Measurements from ENCODE around the gene ITGA1. TPM values are rescaled to one million over a fixed set of nuclear protein-coding genes. Genes with fewer than 3 reads are reported as not detected.
A peak's percentile ranks its signal among the peaks of the same experiment; 100 is the strongest.

The ITGA1 gene
- total and polyA plus RNA-seq, 4 donors, result 24.2 to 187 (median 48.5) TPM

DNA sequence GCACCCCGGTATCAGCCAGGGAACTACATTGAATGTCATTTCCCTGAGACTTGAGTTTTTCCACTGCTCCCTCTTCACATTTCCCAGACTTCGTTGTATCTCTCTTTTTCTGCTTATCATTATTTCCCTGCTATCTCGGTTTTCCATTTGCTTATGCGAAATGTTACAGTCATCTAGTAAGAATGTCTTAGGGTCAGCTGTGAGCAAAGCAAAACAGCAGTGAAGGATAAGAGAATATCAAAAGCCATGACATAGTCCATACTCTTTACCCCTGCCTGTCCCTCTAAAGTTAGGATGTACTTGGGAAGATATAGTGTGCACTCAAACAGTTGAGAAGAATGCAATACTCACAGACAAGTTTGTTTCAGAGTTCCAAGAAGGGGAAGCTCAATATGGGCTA lies 88.7 kb downstream of the ITGA1 start:
- WGBS, result 82% methylated on average over 4 of the region's 4 CpGs

DNA sequence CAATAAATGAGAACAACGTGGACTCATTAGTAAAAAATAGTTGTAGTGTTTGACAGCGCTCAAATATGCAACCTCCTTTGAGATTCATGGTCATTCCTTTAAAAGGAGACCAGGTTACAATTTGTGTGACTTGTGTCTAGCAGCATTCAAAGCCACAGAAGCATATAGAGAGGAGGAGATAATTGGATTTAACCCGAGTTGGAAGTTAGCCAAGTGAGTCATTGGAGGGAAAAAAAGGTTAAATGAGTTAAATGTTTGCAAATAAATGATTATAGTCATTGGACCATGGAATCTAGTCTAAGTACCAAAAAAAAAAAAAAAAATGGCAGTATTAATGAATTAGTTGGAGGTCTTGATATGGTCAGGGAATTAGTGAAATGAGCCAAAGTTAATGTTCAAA lies 90.9 kb downstream of the ITGA1 start:
- DNase-seq (ENCODE audit: low spot score), result no peak
- Histone ChIP-seq H3K9ac (ENCODE audit: low read depth in 1 of 2, low read length in 2 of 2) (no peak overlapping the region), H3K4me1 (ENCODE audit: control insufficient read depth in 4 of 4, insufficient read depth in 4 of 4, low read length in 3 of 4) (peaks cover 0 to 3% (median under 1%) of the 10 kb centered on the region in 4 donors), H3K36me3 (ENCODE audit: control insufficient read depth in 4 of 4, insufficient read depth in 3 of 4, low read depth in 1 of 4, low read length in 3 of 4) (peaks cover 0 to 12% (median 8%) of the 10 kb centered on the region in 4 donors), H3K4me3 (ENCODE audit: low read depth in 1 of 3, low read length in 3 of 3) (no peak overlapping the region), H3K27ac (ENCODE audit: low read depth in 1 of 2, low read length in 2 of 2) (no peak overlapping the region), H3K9me3 (ENCODE audit: control insufficient read depth in 4 of 4, low read length in 3 of 4) (peaks cover 0 to 2% (median 0%) of the 10 kb centered on the region in 4 donors), H3K27me3 (ENCODE audit: control insufficient read depth in 4 of 4, insufficient read depth in 4 of 4, low read length in 3 of 4) (no peaks in the 10 kb centered on the region)
- peak in 1 of 2 donors; percentile 41 for TF ChIP-seq JUND (IDR thresholded peaks at IDR 0.05)
- TF ChIP-seq HNF4A (conservative IDR thresholded peaks at IDR 0.05), result peak; percentile 10 to 63
- no peak for TF ChIP-seq SP1 (IDR thresholded peaks at IDR 0.05)
- TF ChIP-seq NR2F2 (IDR thresholded peaks at IDR 0.05), result no peak
- WGBS, result 86% methylated on average over 3 of the region's 3 CpGs

More for the DNA sequence above, 88.7 kb downstream of the ITGA1 start:
- peak in 1 of 2 donors; percentile 20 for TF ChIP-seq RAD21 (IDR thresholded peaks at IDR 0.05)
- TF ChIP-seq, protein P1, sequence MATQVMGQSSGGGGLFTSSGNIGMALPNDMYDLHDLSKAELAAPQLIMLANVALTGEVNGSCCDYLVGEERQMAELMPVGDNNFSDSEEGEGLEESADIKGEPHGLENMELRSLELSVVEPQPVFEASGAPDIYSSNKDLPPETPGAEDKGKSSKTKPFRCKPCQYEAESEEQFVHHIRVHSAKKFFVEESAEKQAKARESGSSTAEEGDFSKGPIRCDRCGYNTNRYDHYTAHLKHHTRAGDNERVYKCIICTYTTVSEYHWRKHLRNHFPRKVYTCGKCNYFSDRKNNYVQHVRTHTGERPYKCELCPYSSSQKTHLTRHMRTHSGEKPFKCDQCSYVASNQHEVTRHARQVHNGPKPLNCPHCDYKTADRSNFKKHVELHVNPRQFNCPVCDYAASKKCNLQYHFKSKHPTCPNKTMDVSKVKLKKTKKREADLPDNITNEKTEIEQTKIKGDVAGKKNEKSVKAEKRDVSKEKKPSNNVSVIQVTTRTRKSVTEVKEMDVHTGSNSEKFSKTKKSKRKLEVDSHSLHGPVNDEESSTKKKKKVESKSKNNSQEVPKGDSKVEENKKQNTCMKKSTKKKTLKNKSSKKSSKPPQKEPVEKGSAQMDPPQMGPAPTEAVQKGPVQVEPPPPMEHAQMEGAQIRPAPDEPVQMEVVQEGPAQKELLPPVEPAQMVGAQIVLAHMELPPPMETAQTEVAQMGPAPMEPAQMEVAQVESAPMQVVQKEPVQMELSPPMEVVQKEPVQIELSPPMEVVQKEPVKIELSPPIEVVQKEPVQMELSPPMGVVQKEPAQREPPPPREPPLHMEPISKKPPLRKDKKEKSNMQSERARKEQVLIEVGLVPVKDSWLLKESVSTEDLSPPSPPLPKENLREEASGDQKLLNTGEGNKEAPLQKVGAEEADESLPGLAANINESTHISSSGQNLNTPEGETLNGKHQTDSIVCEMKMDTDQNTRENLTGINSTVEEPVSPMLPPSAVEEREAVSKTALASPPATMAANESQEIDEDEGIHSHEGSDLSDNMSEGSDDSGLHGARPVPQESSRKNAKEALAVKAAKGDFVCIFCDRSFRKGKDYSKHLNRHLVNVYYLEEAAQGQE (IDR thresholded peaks at IDR 0.05), result no peak
- peak; percentile 30 to 37 for TF ChIP-seq RXRA (IDR thresholded peaks at IDR 0.05)
- TF ChIP-seq SP1 (IDR thresholded peaks at IDR 0.05), result peak; percentile 17
- TF ChIP-seq EGR1 (IDR thresholded peaks at IDR 0.05; ENCODE audit: low read depth in 2 of 2), result no peak
- TF ChIP-seq JUND (IDR thresholded peaks at IDR 0.05), result peak; percentile 69 to 88
- TF ChIP-seq NR2F2 (IDR thresholded peaks at IDR 0.05), result peak; percentile 91
- H3K9ac ChIP-seq (ENCODE audit: low read depth in 1 of 2, low read length in 2 of 2), result no peak overlapping the region
- H3K9me3 ChIP-seq (ENCODE audit: control insufficient read depth in 4 of 4, low read length in 3 of 4), result peaks cover 0 to 2% (median 0%) of the 10 kb centered on the region in 4 donors
- H3K36me3 ChIP-seq (ENCODE audit: control insufficient read depth in 4 of 4, insufficient read depth in 3 of 4, low read depth in 1 of 4, low read length in 3 of 4), result peaks cover 0 to 7% (median 3%) of the 10 kb centered on the region in 4 donors
- H3K27ac ChIP-seq (ENCODE audit: low read depth in 1 of 2, low read length in 2 of 2), result peak overlapping the region; percentile 15 to 19
- DNase-seq (ENCODE audit: low spot score), result no peak
- H3K27me3 ChIP-seq (ENCODE audit: control insufficient read depth in 4 of 4, insufficient read depth in 4 of 4, low read length in 3 of 4), result no peaks in the 10 kb centered on the region
- no peak overlapping the region for H3K4me3 ChIP-seq (ENCODE audit: low read depth in 1 of 3, low read length in 3 of 3)
- peaks cover 0 to 3% (median 0%) of the 10 kb centered on the region in 4 donors for H3K4me1 ChIP-seq (ENCODE audit: control insufficient read depth in 4 of 4, insufficient read depth in 4 of 4, low read length in 3 of 4)

DNA sequence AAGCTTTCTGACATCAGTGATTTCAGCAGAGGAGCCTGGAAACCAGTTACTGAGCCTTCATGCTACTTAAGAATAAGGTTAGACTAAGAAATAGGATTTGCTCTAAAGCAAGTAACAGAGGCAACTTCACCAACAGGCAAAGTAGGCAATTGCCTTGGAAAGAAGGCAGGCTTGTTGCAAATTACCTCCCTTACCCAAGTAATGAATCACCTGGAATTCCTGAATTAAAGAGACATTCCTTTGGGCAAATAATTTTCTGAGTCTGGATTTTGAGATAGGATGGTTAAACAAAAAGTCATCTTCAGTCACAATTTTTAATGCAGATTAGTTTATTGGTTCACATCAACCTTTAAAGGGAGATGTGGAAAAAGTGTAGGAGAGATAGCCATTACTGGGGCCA lies 92.8 kb downstream of the ITGA1 start:
- Histone ChIP-seq H3K9me3 (ENCODE audit: control insufficient read depth in 4 of 4, low read length in 3 of 4) (no peaks in the 10 kb centered on the region), H3K4me3 (ENCODE audit: low read depth in 1 of 3, low read length in 3 of 3) (no peak overlapping the region), H3K9ac (ENCODE audit: low read depth in 1 of 2, low read length in 2 of 2) (no peak overlapping the region), H3K27ac (ENCODE audit: low read depth in 1 of 2, low read length in 2 of 2) (no peak overlapping the region), H3K36me3 (ENCODE audit: control insufficient read depth in 4 of 4, insufficient read depth in 3 of 4, low read depth in 1 of 4, low read length in 3 of 4) (peaks cover 0 to 12% (median 5%) of the 10 kb centered on the region in 4 donors), H3K27me3 (ENCODE audit: control insufficient read depth in 4 of 4, insufficient read depth in 4 of 4, low read length in 3 of 4) (no peaks in the 10 kb centered on the region), H3K4me1 (ENCODE audit: control insufficient read depth in 4 of 4, insufficient read depth in 4 of 4, low read length in 3 of 4) (peaks cover 0 to 3% (median under 1%) of the 10 kb centered on the region in 4 donors)
- no peak for DNase-seq (ENCODE audit: low spot score)
- TF ChIP-seq, protein P2, sequence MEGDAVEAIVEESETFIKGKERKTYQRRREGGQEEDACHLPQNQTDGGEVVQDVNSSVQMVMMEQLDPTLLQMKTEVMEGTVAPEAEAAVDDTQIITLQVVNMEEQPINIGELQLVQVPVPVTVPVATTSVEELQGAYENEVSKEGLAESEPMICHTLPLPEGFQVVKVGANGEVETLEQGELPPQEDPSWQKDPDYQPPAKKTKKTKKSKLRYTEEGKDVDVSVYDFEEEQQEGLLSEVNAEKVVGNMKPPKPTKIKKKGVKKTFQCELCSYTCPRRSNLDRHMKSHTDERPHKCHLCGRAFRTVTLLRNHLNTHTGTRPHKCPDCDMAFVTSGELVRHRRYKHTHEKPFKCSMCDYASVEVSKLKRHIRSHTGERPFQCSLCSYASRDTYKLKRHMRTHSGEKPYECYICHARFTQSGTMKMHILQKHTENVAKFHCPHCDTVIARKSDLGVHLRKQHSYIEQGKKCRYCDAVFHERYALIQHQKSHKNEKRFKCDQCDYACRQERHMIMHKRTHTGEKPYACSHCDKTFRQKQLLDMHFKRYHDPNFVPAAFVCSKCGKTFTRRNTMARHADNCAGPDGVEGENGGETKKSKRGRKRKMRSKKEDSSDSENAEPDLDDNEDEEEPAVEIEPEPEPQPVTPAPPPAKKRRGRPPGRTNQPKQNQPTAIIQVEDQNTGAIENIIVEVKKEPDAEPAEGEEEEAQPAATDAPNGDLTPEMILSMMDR (IDR thresholded peaks at IDR 0.05; ENCODE audit: low read depth, low read length, missing input control), result no peak
- TF ChIP-seq YY1 (IDR thresholded peaks at IDR 0.05), result no peak
- no peak for TF ChIP-seq FOXA2 (IDR thresholded peaks at IDR 0.05)
- no peak for TF ChIP-seq SP1 (IDR thresholded peaks at IDR 0.05)
- TF ChIP-seq JUND (IDR thresholded peaks at IDR 0.05), result no peak
- TF ChIP-seq, protein P3, sequence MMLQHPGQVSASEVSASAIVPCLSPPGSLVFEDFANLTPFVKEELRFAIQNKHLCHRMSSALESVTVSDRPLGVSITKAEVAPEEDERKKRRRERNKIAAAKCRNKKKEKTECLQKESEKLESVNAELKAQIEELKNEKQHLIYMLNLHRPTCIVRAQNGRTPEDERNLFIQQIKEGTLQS (IDR thresholded peaks at IDR 0.05), result no peak
- TF ChIP-seq NR2F2 (IDR thresholded peaks at IDR 0.05), result no peak
- TF ChIP-seq, protein P4, sequence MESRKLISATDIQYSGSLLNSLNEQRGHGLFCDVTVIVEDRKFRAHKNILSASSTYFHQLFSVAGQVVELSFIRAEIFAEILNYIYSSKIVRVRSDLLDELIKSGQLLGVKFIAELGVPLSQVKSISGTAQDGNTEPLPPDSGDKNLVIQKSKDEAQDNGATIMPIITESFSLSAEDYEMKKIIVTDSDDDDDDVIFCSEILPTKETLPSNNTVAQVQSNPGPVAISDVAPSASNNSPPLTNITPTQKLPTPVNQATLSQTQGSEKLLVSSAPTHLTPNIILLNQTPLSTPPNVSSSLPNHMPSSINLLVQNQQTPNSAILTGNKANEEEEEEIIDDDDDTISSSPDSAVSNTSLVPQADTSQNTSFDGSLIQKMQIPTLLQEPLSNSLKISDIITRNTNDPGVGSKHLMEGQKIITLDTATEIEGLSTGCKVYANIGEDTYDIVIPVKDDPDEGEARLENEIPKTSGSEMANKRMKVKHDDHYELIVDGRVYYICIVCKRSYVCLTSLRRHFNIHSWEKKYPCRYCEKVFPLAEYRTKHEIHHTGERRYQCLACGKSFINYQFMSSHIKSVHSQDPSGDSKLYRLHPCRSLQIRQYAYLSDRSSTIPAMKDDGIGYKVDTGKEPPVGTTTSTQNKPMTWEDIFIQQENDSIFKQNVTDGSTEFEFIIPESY (IDR thresholded peaks at IDR 0.05), result no peak
- TF ChIP-seq EGR1 (IDR thresholded peaks at IDR 0.05; ENCODE audit: low read depth in 2 of 2), result no peak
- no peak for TF ChIP-seq RXRA (IDR thresholded peaks at IDR 0.05)
- no peak for TF ChIP-seq TAF1 (conservative IDR thresholded peaks at IDR 0.05)
- TF ChIP-seq HNF4G (IDR thresholded peaks at IDR 0.05), result no peak

Measured in liver (tissue), 9 donors.